H1 (cell line): ENCODE results near the gene SEMA3E. TPM values are rescaled to one million over a fixed set of nuclear protein-coding genes. Genes with fewer than 3 reads are reported as not detected.

ENCODE experiments used
- CTCF ChIA-PET: fragments of 300-600 bp; sonication (Branson Sonifier 250); formaldehyde crosslinking; loops from one replicate; lab custom pipeline; 2021; ENCODE audit not compliant: partially characterized antibody; lab: Charles Lee
- POLR2A ChIA-PET: fragments of 300-600 bp; sonication (Branson Sonifier 250); formaldehyde crosslinking; loops from one replicate; lab custom pipeline; 2021; ENCODE audit warnings: inconsistent platforms; ENCODE audit not compliant: partially characterized antibody; lab: Charles Lee
- DNase-seq, 2 experiments: peaks; one replicate each; pipeline versions ENCODE4 v3.0.0 to v3.0.0-alpha.2; 2010 to 2022; ENCODE audit warnings: low spot score in 2 of 2, low read depth in 1 of 2, mixed read lengths in 1 of 2
- FAIRE-seq: peaks from 2 replicates; lab custom pipeline; 2011; peaks lifted over from hg19 to GRCh38; lab: Jason Lieb, UNC
- H2AFZ ChIP-seq: 2 replicates; pipeline ENCODE4 v1.8.1; 2012; ENCODE audit warnings: low read length, inconsistent platforms
- H2AK5ac ChIP-seq: 2 replicates; pipeline ENCODE4 v1.6.1; 2013; ENCODE audit warnings: low read depth, low read length
- H2BK120ac ChIP-seq: replicated peaks from 2 replicates; pipeline ENCODE3; 2013; ENCODE audit warnings: low read depth, low read length, inconsistent platforms
- H2BK12ac ChIP-seq: 2 replicates; pipeline ENCODE4 v1.6.1; 2013; ENCODE audit warnings: low read depth, low read length
- H2BK15ac ChIP-seq: 2 replicates; pipeline ENCODE4 v1.6.1; 2013; ENCODE audit warnings: low read length
- H2BK20ac ChIP-seq: 2 replicates; pipeline ENCODE4 v1.6.1; 2013; ENCODE audit warnings: low read length
- H2BK5ac ChIP-seq: 2 replicates; pipeline ENCODE4 v1.6.1; 2013; ENCODE audit warnings: low read depth, low read length
- H3K14ac ChIP-seq: 2 replicates; pipeline ENCODE4 v1.6.1; 2013; ENCODE audit warnings: inconsistent platforms; ENCODE audit not compliant: insufficient read length
- H3K18ac ChIP-seq: 2 replicates; pipeline ENCODE4 v1.6.1; 2013; ENCODE audit warnings: low read length; ENCODE audit errors: extremely low read depth
- H3K23ac ChIP-seq: 2 replicates; pipeline ENCODE4 v1.6.1; 2013; ENCODE audit warnings: inconsistent platforms; ENCODE audit not compliant: insufficient read length
- H3K23me2 ChIP-seq: 2 replicates; pipeline ENCODE4 v1.6.1; 2013; ENCODE audit warnings: low read depth, low read length
- H3K27ac ChIP-seq: 2 replicates; pipeline ENCODE4 v1.6.1; 2011; ENCODE audit warnings: low read depth, low read length, inconsistent platforms
- H3K27me3 ChIP-seq, 4 experiments: replicated peaks in 1 of 4; 1 replicate in 1 of 4; 2 replicates in 3 of 4; pipeline versions ENCODE4 v1.6.1 to v1.8.1; 2011 to 2013; ENCODE audit warnings: low read length in 3 of 4, mild to moderate bottlenecking in 3 of 4, inconsistent platforms in 2 of 4, mixed read lengths in 2 of 4, moderate library complexity in 1 of 4; ENCODE audit not compliant: control insufficient read depth in 3 of 4, insufficient read depth in 3 of 4; ENCODE audit errors: extremely low read depth in 1 of 4
- H3K36me3 ChIP-seq, 4 experiments: 2 replicates each; pipeline versions ENCODE4 v1.6.1 to v1.8.1; 2011 to 2013; ENCODE audit warnings: mild to moderate bottlenecking in 4 of 4, low read length in 3 of 4, moderate library complexity in 2 of 4, control low read depth in 1 of 4, inconsistent platforms in 1 of 4; ENCODE audit not compliant: insufficient read depth in 4 of 4, control insufficient read depth in 2 of 4
- H3K4ac ChIP-seq: replicated peaks from 2 replicates; pipeline ENCODE3; 2013; ENCODE audit warnings: low read length, low read depth, mixed read lengths, inconsistent platforms; ENCODE audit not compliant: insufficient read length
- H3K4me1 ChIP-seq, 4 experiments: replicated peaks in 1 of 4; 1 replicate in 1 of 4; 2 replicates in 3 of 4; pipeline versions ENCODE4 v1.6.1 to v1.8.1; 2011 to 2013; ENCODE audit warnings: low read length in 3 of 4, inconsistent platforms in 2 of 4, mixed read lengths in 1 of 4; ENCODE audit not compliant: insufficient read depth in 4 of 4, control insufficient read depth in 3 of 4
- H3K4me2 ChIP-seq, 2 experiments: 2 replicates each; pipeline versions ENCODE4 v1.6.1 to v1.8.1; 2011 to 2013; ENCODE audit warnings: low read depth in 2 of 2, low read length in 2 of 2, control low read depth in 1 of 2, inconsistent platforms in 1 of 2, mild to moderate bottlenecking in 1 of 2; ENCODE audit not compliant: insufficient read depth in 1 of 2
- H3K4me3 ChIP-seq, 4 experiments: fragments of 200-600, 300-600 bp in 1 of 4; sonication (generic), shearing (Covaris generic), sonication (Bioruptor Twin) in 1 of 4; 2 replicates each; pipeline versions ENCODE4 v1.5.1 to v1.8.1; 2011 to 2016; ENCODE audit warnings: low read length in 4 of 4, low read depth in 3 of 4, control low read depth in 2 of 4, inconsistent platforms in 2 of 4, mild to moderate bottlenecking in 2 of 4, mixed read lengths in 1 of 4, moderate library complexity in 1 of 4; ENCODE audit not compliant: insufficient read depth in 2 of 4; ENCODE audit errors: extremely low read depth in 1 of 4
- H3K56ac ChIP-seq: replicated peaks from 2 replicates; pipeline ENCODE3; 2013; ENCODE audit warnings: low read depth, mild to moderate bottlenecking, mixed read lengths, low read length, inconsistent platforms; ENCODE audit not compliant: insufficient read length
- H3K79me1 ChIP-seq: 2 replicates; pipeline ENCODE4 v1.6.1; 2013; ENCODE audit warnings: low read depth, low read length, control low read depth
- H3K79me2 ChIP-seq, 2 experiments: 2 replicates each; pipeline versions ENCODE4 v1.6.1 to v1.8.1; 2012 to 2013; ENCODE audit warnings: low read length in 2 of 2, mild to moderate bottlenecking in 2 of 2, inconsistent platforms in 1 of 2; ENCODE audit not compliant: insufficient read depth in 2 of 2, control insufficient read depth in 1 of 2
- H3K9ac ChIP-seq, 4 experiments: replicated peaks in 1 of 4; 1 replicate in 1 of 4; 2 replicates in 3 of 4; pipeline versions ENCODE4 v1.6.1 to v1.8.1; 2011 to 2013; ENCODE audit warnings: low read depth in 3 of 4, low read length in 3 of 4, control low read depth in 2 of 4, mild to moderate bottlenecking in 2 of 4, moderate library complexity in 2 of 4, inconsistent platforms in 1 of 4; ENCODE audit errors: extremely low read depth in 1 of 4
- H3K9me3 ChIP-seq, 2 experiments: 2 replicates each; pipeline versions ENCODE4 v1.6.1 to v1.8.1; 2012 to 2013; ENCODE audit warnings: mild to moderate bottlenecking in 2 of 2, moderate library complexity in 2 of 2, control low read depth in 1 of 2, inconsistent platforms in 1 of 2, low read depth in 1 of 2, low read length in 1 of 2, mixed read lengths in 1 of 2; ENCODE audit not compliant: insufficient read depth in 2 of 2
- H4K20me1 ChIP-seq, 2 experiments: replicated peaks in 1 of 2; 2 replicates each; pipeline versions ENCODE3 to v1.8.1; 2011 to 2013; ENCODE audit warnings: inconsistent platforms in 2 of 2, low read length in 2 of 2, mild to moderate bottlenecking in 1 of 2; ENCODE audit not compliant: insufficient read depth in 2 of 2, control insufficient read depth in 1 of 2
- H4K5ac ChIP-seq: 2 replicates; pipeline ENCODE4 v1.6.1; 2013; ENCODE audit warnings: low read length, low read depth, mixed read lengths, inconsistent platforms; ENCODE audit not compliant: insufficient read length
- H4K8ac ChIP-seq: 2 replicates; pipeline ENCODE4 v1.8.0; 2013; ENCODE audit warnings: mild to moderate bottlenecking, moderate library complexity, low read length, inconsistent platforms; ENCODE audit not compliant: insufficient read depth; ENCODE audit errors: extremely low read depth
- H4K91ac ChIP-seq: replicated peaks from 2 replicates; pipeline ENCODE3; 2013; ENCODE audit warnings: low read length, mixed read lengths, inconsistent platforms; ENCODE audit not compliant: insufficient read length
- CBX5 ChIP-seq: fragments of 300-800, 300-1000 bp; sonication (generic); IDR thresholded peaks from 2 replicates; pipeline ENCODE4 v1.7.1; 2016; ENCODE audit warnings: antibody characterized with exemption, low read length, low read depth
- CREB1 ChIP-seq: IDR thresholded peaks from 2 replicates; pipeline ENCODE4 v1.6.1; 2012; ENCODE audit warnings: inconsistent platforms
- CTCF ChIP-seq, 3 experiments: IDR thresholded peaks; 1 replicate in 2 of 3; 2 replicates in 1 of 3; pipeline versions ENCODE4 v1.5.1 to v1.6.1; 2011; ENCODE audit warnings: low read length in 3 of 3, mild to moderate bottlenecking in 3 of 3, inconsistent platforms in 2 of 3, low read depth in 1 of 3, moderate library complexity in 1 of 3; ENCODE audit not compliant: insufficient read depth in 1 of 3; ENCODE audit errors: control extremely low read depth in 1 of 3
- E2F6 ChIP-seq: IDR thresholded peaks from 2 replicates; pipeline ENCODE4 v1.6.1; 2012; ENCODE audit warnings: inconsistent platforms
- JUN ChIP-seq: IDR thresholded peaks from 2 replicates; pipeline ENCODE4 v1.6.1; 2011; ENCODE audit warnings: low read depth, mild to moderate bottlenecking, improper control_type of control experiment, low read length
- JUND ChIP-seq: IDR thresholded peaks from 2 replicates; pipeline ENCODE4 v1.6.1; 2011; ENCODE audit warnings: mild to moderate bottlenecking, improper control_type of control experiment, low read length
- KDM1A ChIP-seq: fragments of 200-600, 300-600 bp; sonication (generic); IDR thresholded peaks from 2 replicates; pipeline ENCODE4 v1.7.1; 2016; ENCODE audit warnings: mild to moderate bottlenecking, low read length, borderline replicate concordance
- SIN3A ChIP-seq, 2 experiments: IDR thresholded peaks in 1 of 2; conservative IDR thresholded peaks in 1 of 2; 2 replicates each; pipeline ENCODE4 v1.6.1; 2011 to 2012; ENCODE audit warnings: low read length in 2 of 2, improper control_type of control experiment in 1 of 2, low read depth in 1 of 2, mild to moderate bottlenecking in 1 of 2
- SIRT6 ChIP-seq: IDR thresholded peaks from one replicate; pipeline ENCODE4 v1.7.1; 2012; ENCODE audit warnings: low read length, inconsistent platforms
- SP4 ChIP-seq: IDR thresholded peaks from 2 replicates; pipeline ENCODE4 v1.6.1; 2012; ENCODE audit warnings: low read length, inconsistent platforms
- TBP ChIP-seq: IDR thresholded peaks from 2 replicates; pipeline ENCODE4 v1.6.1; 2011; ENCODE audit warnings: low read depth, low read length, improper control_type of control experiment
- WGBS, 2 experiments: shearing (Covaris generic) in 1 of 2; methylation state at CpG; one replicate each; pipeline versions ENCODE4 v1.1.6 to v1.1.7; 2013 to 2015; ENCODE audit warnings: low lambda C conversion rate in 2 of 2, mixed read lengths in 2 of 2, inconsistent platforms in 1 of 2, low coverage in 1 of 2, missing lambda C conversion rate in 1 of 2; ENCODE audit not compliant: insufficient replicate concordance in 2 of 2, insufficient coverage in 1 of 2, insufficient read length in 1 of 2; ENCODE audit errors: extremely low coverage in 1 of 2, missing lambda C conversion rate in 1 of 2; 5-methylcytosine and 5-hydroxymethylcytosine counted together
- polyA plus RNA-seq, 7 experiments: library from polyadenylated mRNA; depleted of rRNA in 3 of 7; stranded (reverse) in 5 of 7; unstranded in 2 of 7; fragments of >200 nt in 5 of 7; fragments of 200-250 nt in 2 of 7; gene quantifications; 1 replicate in 5 of 7; 2 replicates in 1 of 7; 4 replicates in 1 of 7; pipeline versions ENCODE4 v1.2.1 to v1.2.3, GENCODE V29; 2011 to 2013; ENCODE audit warnings: missing spikeins in 2 of 7, mixed read lengths in 2 of 7
- total RNA-seq: library from RNA; stranded (reverse); fragmentation: NEBNext Ultra II Directional; extraction: Animal tissue kit (Norgen Biotek cat#: 25700); gene quantifications from 2 replicates; pipeline ENCODE4 v1.2.1, GENCODE V29; 2021

The SEMA3E gene
- total and polyA plus RNA-seq, 2 of the 8 experiments (the other 6 are each of a cell fraction or from before 2014, with no cell fraction given) = 0.93 to 0.94 TPM

- CTCF ChIA-PET = interaction anchor here (1.2 to 1.4 kb wide), 2 partner anchors 13 to 28 kb away, joined by 3 to 4 read pairs; no protein-coding TSS in a partner anchor
- no peak for FAIRE-seq
- no peaks in the 10 kb centered on the region for H3K9me3 ChIP-seq
- H3K4me2 ChIP-seq = no peak overlapping the region
- no peaks in the 10 kb centered on the region for H3K23me2 ChIP-seq
- no peaks in the 10 kb centered on the region for H3K36me3 ChIP-seq
- H3K4ac ChIP-seq = no peak overlapping the region
- H3K79me1 ChIP-seq = no peaks in the 10 kb centered on the region
- H3K27ac ChIP-seq = no peak overlapping the region
- H3K23ac ChIP-seq = no peak overlapping the region
- no peak overlapping the region for H3K18ac ChIP-seq
- H2AK5ac ChIP-seq = no peak overlapping the region
- no peaks in the 10 kb centered on the region for H3K27me3 ChIP-seq
- H3K56ac ChIP-seq = no peak overlapping the region
- H2AFZ ChIP-seq = no peak overlapping the region
- no peak overlapping the region for H3K9ac ChIP-seq
- H2BK20ac ChIP-seq = no peak overlapping the region
- 38% methylated on average over 2 of the region's 2 CpGs; no CpG with 5 or more reads in 1 of the 2 experiments for WGBS, 2 experiments
- no peaks in the 10 kb centered on the region for H3K4me1 ChIP-seq
- H2BK120ac ChIP-seq = no peak overlapping the region
- no peak overlapping the region for H3K4me3 ChIP-seq
- H2BK12ac ChIP-seq = no peak overlapping the region
- POLR2A ChIA-PET = interaction anchor here (0.9 kb wide), 1 partner anchor 192 kb away, joined by 3 read pairs; no protein-coding TSS in a partner anchor
- no peaks in the 10 kb centered on the region for H3K79me2 ChIP-seq
- H4K91ac ChIP-seq = no peak overlapping the region
- no peak for TF ChIP-seq SP4
- TF ChIP-seq JUND = no peak
- no peak for TF ChIP-seq TBP
- TF ChIP-seq SIRT6 = no peak
- TF ChIP-seq SIN3A (conservative IDR thresholded peaks at IDR 0.05 in 1 of 2, IDR thresholded peaks at IDR 0.05 in 1 of 2; ENCODE audit: low read depth in 1 of 2, low read length in 2 of 2) = no peak
- no peak for TF ChIP-seq JUN
- TF ChIP-seq KDM1A = no peak
- no peak for TF ChIP-seq CREB1
- no peak for TF ChIP-seq CTCF (IDR thresholded peaks at IDR 0.05; ENCODE audit: control extremely low read depth in 1 of 3, insufficient read depth in 1 of 3, low read depth in 1 of 3, low read length in 3 of 3)
- no peak for TF ChIP-seq E2F6
- TF ChIP-seq CBX5 = no peak
- H2BK5ac ChIP-seq = no peak overlapping the region
- no peak overlapping the region for H4K8ac ChIP-seq
- H3K14ac ChIP-seq = no peak overlapping the region
- DNase-seq = no peak
- no peaks in the 10 kb centered on the region for H4K20me1 ChIP-seq
- no peak overlapping the region for H4K5ac ChIP-seq
- no peak overlapping the region for H2BK15ac ChIP-seq
Observed at GRCh38 chr7:83658126-83658525, 9.2 kb upstream of the SEMA3E start.
